A549 (cell line): ENCODE data around the gene INPP4B. TPM values are rescaled to one million over a fixed set of nuclear protein-coding genes. Genes with fewer than 3 reads are reported as not detected.

Experiments
- ATAC-seq, 2 experiments: fragments of 200-7000 bp in 1 of 2; fragments of >200 bp in 1 of 2; cut with Nextera tagmentation in 1 of 2; cut with Tn5 transposase in 1 of 2; 3 replicates each; pipeline versions ENCODE4 v1.8.0 to v1.9.1; 2018 to 2020; ENCODE audit warnings: mild to moderate bottlenecking in 1 of 2, moderate library complexity in 1 of 2
- CTCF ChIA-PET: fragments of 300-600 bp; sonication (Branson Sonifier 250); formaldehyde crosslinking; extraction: SDS; loops from one replicate; lab custom pipeline; 2021; ENCODE audit warnings: antibody characterized with exemption, inconsistent platforms; lab: Yijun Ruan, JAX
- POLR2A ChIA-PET: fragments of 350-600 bp; formaldehyde crosslinking; extraction: SDS; loops from one replicate; lab custom pipeline; 2021; ENCODE audit warnings: antibody characterized with exemption, inconsistent platforms; lab: Yijun Ruan, JAX
- DNase-seq, 2 experiments: peaks; one replicate each; pipeline versions ENCODE4 v3.0.0 to v3.0.0-alpha.2; 2011 to 2016; ENCODE audit warnings: low read depth in 1 of 2, low spot score in 1 of 2
- FAIRE-seq: peaks from 2 replicates; lab custom pipeline; 2011; peaks lifted over from hg19 to GRCh38; lab: Jason Lieb, UNC
- H3K27ac ChIP-seq, 2 experiments: fragments of >200 bp; sonication (Bioruptor Twin); formaldehyde crosslinking; 3 replicates each; pipeline ENCODE4 v1.5.1; 2016 to 2017
- H3K4me1 ChIP-seq: fragments of >200 bp; sonication (Bioruptor Twin); formaldehyde crosslinking; 3 replicates; pipeline ENCODE4 v1.6.1; 2016
- H3K4me2 ChIP-seq: fragments of >200 bp; sonication (Bioruptor Twin); formaldehyde crosslinking; 3 replicates; pipeline ENCODE4 v1.6.1; 2016
- H3K4me3 ChIP-seq: fragments of >200 bp; sonication (Bioruptor Twin); formaldehyde crosslinking; 3 replicates; pipeline ENCODE4 v1.5.1; 2016
- H3K9me3 ChIP-seq: fragments of >200 bp; sonication (Bioruptor Twin); formaldehyde crosslinking; 3 replicates; pipeline ENCODE4 v1.6.1; 2016
- CEBPB ChIP-seq, 2 experiments: fragments of >200 bp in 1 of 2; sonication (Bioruptor Twin) in 1 of 2; formaldehyde crosslinking in 1 of 2; IDR thresholded peaks; 2 replicates each; pipeline ENCODE4 v1.6.1; 2012 to 2016
- CTCF ChIP-seq: fragments of >200 bp; sonication (Bioruptor Twin); formaldehyde crosslinking; IDR thresholded peaks from 3 replicates; pipeline ENCODE4 v1.5.1; 2016
- E2F6 ChIP-seq: IDR thresholded peaks from 2 replicates; pipeline ENCODE4 v1.6.1; 2012; ENCODE audit warnings: low read depth, borderline replicate concordance
- EHF ChIP-seq: fragments of 250-450 bp; sonication (Bioruptor Pico); IDR thresholded peaks from 2 replicates; pipeline ENCODE4 v1.5.0; 2020; ENCODE audit warnings: mild to moderate bottlenecking
- ELK1 ChIP-seq: fragments of 150-350 bp; IDR thresholded peaks from 2 replicates; pipeline ENCODE4 v1.6.1; 2014; ENCODE audit warnings: low read depth, mild to moderate bottlenecking, low read length
- FOSL2 ChIP-seq, 2 experiments: fragments of 450-650 bp in 1 of 2; fragments of >200 bp in 1 of 2; sonication (Bioruptor Twin) in 1 of 2; formaldehyde crosslinking; IDR thresholded peaks; 2 replicates each; pipeline versions ENCODE4 v1.5.0 to v1.6.1; 2016 to 2020; ENCODE audit warnings: mild to moderate bottlenecking in 1 of 2, moderate library complexity in 1 of 2
- HDAC2 ChIP-seq: fragments of 200-600 bp; sonication (generic); IDR thresholded peaks from 2 replicates; pipeline ENCODE4 v1.6.1; 2016
- HEYL ChIP-seq: fragments of 250-450 bp; sonication (Bioruptor Pico); IDR thresholded peaks from 2 replicates; pipeline ENCODE4 v1.8.0; 2021; ENCODE audit warnings: mild to moderate bottlenecking, moderate library complexity
- HOXA7 ChIP-seq: fragments of 250-450 bp; sonication (Bioruptor Pico); IDR thresholded peaks from 2 replicates; pipeline ENCODE4 v1.5.0; 2020; ENCODE audit warnings: mild to moderate bottlenecking, moderate library complexity
- HOXB13 ChIP-seq: fragments of 250-450 bp; sonication (Bioruptor Pico); IDR thresholded peaks from 2 replicates; pipeline ENCODE4 v1.5.0; 2020; ENCODE audit warnings: low read depth, mild to moderate bottlenecking, moderate library complexity
- KDM1A ChIP-seq: fragments of 200-600 bp; sonication (generic); IDR thresholded peaks from 2 replicates; pipeline ENCODE4 v1.6.1; 2016; ENCODE audit warnings: low read depth, mild to moderate bottlenecking
- NR3C1 ChIP-seq: fragments of >200 bp; sonication (Bioruptor Twin); formaldehyde crosslinking; IDR thresholded peaks from 3 replicates; pipeline ENCODE4 v1.6.1; 2017
- POLR2AphosphoS2 ChIP-seq: conservative IDR thresholded peaks from 2 replicates; pipeline ENCODE4 v1.6.1; 2012; ENCODE audit warnings: low read length, improper control_type of control experiment, inconsistent platforms
- RARB ChIP-seq: fragments of 250-450 bp; sonication (Bioruptor Pico); IDR thresholded peaks from 2 replicates; pipeline ENCODE4 v1.8.0; 2021; ENCODE audit warnings: mild to moderate bottlenecking, moderate library complexity
- RCOR1 ChIP-seq: fragments of 150-350 bp; IDR thresholded peaks from 2 replicates; pipeline ENCODE4 v1.6.1; 2014; ENCODE audit warnings: antibody characterized with exemption, low read length, low read depth
- SMC3 ChIP-seq: fragments of >200 bp; sonication (Bioruptor Twin); formaldehyde crosslinking; IDR thresholded peaks from 3 replicates; pipeline ENCODE4 v1.6.1; 2018; ENCODE audit warnings: inconsistent platforms
- SREBF2 ChIP-seq: fragments of 450-650 bp; IDR thresholded peaks from 2 replicates; pipeline ENCODE4 v1.6.1; 2014; ENCODE audit warnings: mild to moderate bottlenecking, moderate library complexity
- TP53 ChIP-seq: fragments of 250-450 bp; sonication (Bioruptor Pico); IDR thresholded peaks from 2 replicates; pipeline ENCODE4 v1.5.0; 2021; ENCODE audit warnings: mild to moderate bottlenecking, moderate library complexity
- ZNF302 ChIP-seq: fragments of 250-450 bp; sonication (Bioruptor Pico); IDR thresholded peaks from 2 replicates; pipeline ENCODE4 v1.9.0; 2021; ENCODE audit warnings: inconsistent platforms, mild to moderate bottlenecking, moderate library complexity
- WGBS: methylation state at CpG from one replicate; pipeline ENCODE4 v1.1.6; 2017; ENCODE audit errors: missing lambda C conversion rate; 5-methylcytosine and 5-hydroxymethylcytosine counted together
- polyA plus RNA-seq, 4 experiments: library from polyadenylated mRNA; depleted of rRNA in 3 of 4; stranded (reverse); fragments of >200 nt; fragmentation: RNase III in 1 of 4; extraction: RNeasy Plus Mini Kit Qiagen cat#74134 plus additional on column Dnase treatment in 1 of 4; gene quantifications; 2 replicates in 3 of 4; 3 replicates in 1 of 4; pipeline ENCODE4 v1.2.3, GENCODE V29; 2011 to 2017

The INPP4B gene
- polyA plus RNA-seq, 2 of the 4 experiments (the other 2 are of a cell fraction) = 7.2 to 14.9 TPM

- no peak for DNase-seq
- H3K4me3 ChIP-seq = no peak overlapping the region
- WGBS = 82% methylated on average over 2 of the region's 2 CpGs
- no peak overlapping the region for H3K4me2 ChIP-seq
- no peak for ATAC-seq
- no peak overlapping the region for H3K27ac ChIP-seq
- no peaks in the 10 kb centered on the region for H3K9me3 ChIP-seq
- POLR2A ChIA-PET = no interaction called here
- CTCF ChIA-PET = no interaction called here
- FAIRE-seq = no peak
- no peaks in the 10 kb centered on the region for H3K4me1 ChIP-seq
- TF ChIP-seq SREBF2 (no peak), SMC3 (no peak), CEBPB (IDR thresholded peaks at IDR 0.05) (no peak), NR3C1 (no peak), CTCF (no peak), TP53 (no peak), HOXA7 (CRISPR knock-in tag) (no peak), POLR2AphosphoS2 (no peak), RCOR1 (no peak)
These were observed 780.9 kb downstream of the INPP4B start for GRCh38 chr4:142065086-142065647.

- Histone ChIP-seq H3K9me3 (no peaks in the 10 kb centered on the region), H3K4me2 (no peak overlapping the region), H3K4me1 (no peaks in the 10 kb centered on the region), H3K27ac (no peak overlapping the region), H3K4me3 (no peak overlapping the region)
- WGBS = 93% methylated on average over 1 of the region's 1 CpG
- POLR2A ChIA-PET = no interaction called here
- TF ChIP-seq E2F6 (no peak), HEYL (CRISPR knock-in tag) (no peak), ELK1 (no peak), RARB (no peak), HOXA7 (CRISPR knock-in tag) (no peak), EHF (no peak), TP53 (no peak), FOSL2 (IDR thresholded peaks at IDR 0.05) (no peak), FOSL2 (CRISPR knock-in tag; IDR thresholded peaks at IDR 0.05) (no peak), CTCF (no peak), HDAC2 (no peak), HOXB13 (CRISPR knock-in tag) (no peak), ZNF302 (CRISPR knock-in tag) (no peak), KDM1A (no peak)
- FAIRE-seq (no peak), ATAC-seq (no peak), DNase-seq (no peak)
- CTCF ChIA-PET = no interaction called here
These were observed 781.9 kb downstream of the INPP4B start for GRCh38 chr4:142064181-142064580.
